Measurements from ENCODE around the gene MAD1L1.

GRCh38 chr7:1951600-1951999 is 281.1 kb downstream of the MAD1L1 start:
- TF ChIP-seq, protein P1, sequence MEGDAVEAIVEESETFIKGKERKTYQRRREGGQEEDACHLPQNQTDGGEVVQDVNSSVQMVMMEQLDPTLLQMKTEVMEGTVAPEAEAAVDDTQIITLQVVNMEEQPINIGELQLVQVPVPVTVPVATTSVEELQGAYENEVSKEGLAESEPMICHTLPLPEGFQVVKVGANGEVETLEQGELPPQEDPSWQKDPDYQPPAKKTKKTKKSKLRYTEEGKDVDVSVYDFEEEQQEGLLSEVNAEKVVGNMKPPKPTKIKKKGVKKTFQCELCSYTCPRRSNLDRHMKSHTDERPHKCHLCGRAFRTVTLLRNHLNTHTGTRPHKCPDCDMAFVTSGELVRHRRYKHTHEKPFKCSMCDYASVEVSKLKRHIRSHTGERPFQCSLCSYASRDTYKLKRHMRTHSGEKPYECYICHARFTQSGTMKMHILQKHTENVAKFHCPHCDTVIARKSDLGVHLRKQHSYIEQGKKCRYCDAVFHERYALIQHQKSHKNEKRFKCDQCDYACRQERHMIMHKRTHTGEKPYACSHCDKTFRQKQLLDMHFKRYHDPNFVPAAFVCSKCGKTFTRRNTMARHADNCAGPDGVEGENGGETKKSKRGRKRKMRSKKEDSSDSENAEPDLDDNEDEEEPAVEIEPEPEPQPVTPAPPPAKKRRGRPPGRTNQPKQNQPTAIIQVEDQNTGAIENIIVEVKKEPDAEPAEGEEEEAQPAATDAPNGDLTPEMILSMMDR (IDR thresholded peaks at IDR 0.05; ENCODE audit: low read depth, low read length, missing input control) = no peak
- TF ChIP-seq, protein P2, sequence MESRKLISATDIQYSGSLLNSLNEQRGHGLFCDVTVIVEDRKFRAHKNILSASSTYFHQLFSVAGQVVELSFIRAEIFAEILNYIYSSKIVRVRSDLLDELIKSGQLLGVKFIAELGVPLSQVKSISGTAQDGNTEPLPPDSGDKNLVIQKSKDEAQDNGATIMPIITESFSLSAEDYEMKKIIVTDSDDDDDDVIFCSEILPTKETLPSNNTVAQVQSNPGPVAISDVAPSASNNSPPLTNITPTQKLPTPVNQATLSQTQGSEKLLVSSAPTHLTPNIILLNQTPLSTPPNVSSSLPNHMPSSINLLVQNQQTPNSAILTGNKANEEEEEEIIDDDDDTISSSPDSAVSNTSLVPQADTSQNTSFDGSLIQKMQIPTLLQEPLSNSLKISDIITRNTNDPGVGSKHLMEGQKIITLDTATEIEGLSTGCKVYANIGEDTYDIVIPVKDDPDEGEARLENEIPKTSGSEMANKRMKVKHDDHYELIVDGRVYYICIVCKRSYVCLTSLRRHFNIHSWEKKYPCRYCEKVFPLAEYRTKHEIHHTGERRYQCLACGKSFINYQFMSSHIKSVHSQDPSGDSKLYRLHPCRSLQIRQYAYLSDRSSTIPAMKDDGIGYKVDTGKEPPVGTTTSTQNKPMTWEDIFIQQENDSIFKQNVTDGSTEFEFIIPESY (IDR thresholded peaks at IDR 0.05) = no peak
- TF ChIP-seq HNF4G (IDR thresholded peaks at IDR 0.05) (no peak), YY1 (IDR thresholded peaks at IDR 0.05) (no peak), TAF1 (conservative IDR thresholded peaks at IDR 0.05) (no peak), SP1 (IDR thresholded peaks at IDR 0.05) (no peak), JUND (IDR thresholded peaks at IDR 0.05) (no peak), NR2F2 (IDR thresholded peaks at IDR 0.05) (no peak), RXRA (IDR thresholded peaks at IDR 0.05) (no peak), RAD21 (IDR thresholded peaks at IDR 0.05) (no peak), FOXA1 (IDR thresholded peaks at IDR 0.05) (no peak), EGR1 (IDR thresholded peaks at IDR 0.05; ENCODE audit: low read depth in 2 of 2) (no peak)
- TF ChIP-seq, protein P3, sequence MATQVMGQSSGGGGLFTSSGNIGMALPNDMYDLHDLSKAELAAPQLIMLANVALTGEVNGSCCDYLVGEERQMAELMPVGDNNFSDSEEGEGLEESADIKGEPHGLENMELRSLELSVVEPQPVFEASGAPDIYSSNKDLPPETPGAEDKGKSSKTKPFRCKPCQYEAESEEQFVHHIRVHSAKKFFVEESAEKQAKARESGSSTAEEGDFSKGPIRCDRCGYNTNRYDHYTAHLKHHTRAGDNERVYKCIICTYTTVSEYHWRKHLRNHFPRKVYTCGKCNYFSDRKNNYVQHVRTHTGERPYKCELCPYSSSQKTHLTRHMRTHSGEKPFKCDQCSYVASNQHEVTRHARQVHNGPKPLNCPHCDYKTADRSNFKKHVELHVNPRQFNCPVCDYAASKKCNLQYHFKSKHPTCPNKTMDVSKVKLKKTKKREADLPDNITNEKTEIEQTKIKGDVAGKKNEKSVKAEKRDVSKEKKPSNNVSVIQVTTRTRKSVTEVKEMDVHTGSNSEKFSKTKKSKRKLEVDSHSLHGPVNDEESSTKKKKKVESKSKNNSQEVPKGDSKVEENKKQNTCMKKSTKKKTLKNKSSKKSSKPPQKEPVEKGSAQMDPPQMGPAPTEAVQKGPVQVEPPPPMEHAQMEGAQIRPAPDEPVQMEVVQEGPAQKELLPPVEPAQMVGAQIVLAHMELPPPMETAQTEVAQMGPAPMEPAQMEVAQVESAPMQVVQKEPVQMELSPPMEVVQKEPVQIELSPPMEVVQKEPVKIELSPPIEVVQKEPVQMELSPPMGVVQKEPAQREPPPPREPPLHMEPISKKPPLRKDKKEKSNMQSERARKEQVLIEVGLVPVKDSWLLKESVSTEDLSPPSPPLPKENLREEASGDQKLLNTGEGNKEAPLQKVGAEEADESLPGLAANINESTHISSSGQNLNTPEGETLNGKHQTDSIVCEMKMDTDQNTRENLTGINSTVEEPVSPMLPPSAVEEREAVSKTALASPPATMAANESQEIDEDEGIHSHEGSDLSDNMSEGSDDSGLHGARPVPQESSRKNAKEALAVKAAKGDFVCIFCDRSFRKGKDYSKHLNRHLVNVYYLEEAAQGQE (IDR thresholded peaks at IDR 0.05) = no peak
- TF ChIP-seq, protein P4, sequence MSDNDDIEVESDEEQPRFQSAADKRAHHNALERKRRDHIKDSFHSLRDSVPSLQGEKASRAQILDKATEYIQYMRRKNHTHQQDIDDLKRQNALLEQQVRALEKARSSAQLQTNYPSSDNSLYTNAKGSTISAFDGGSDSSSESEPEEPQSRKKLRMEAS (IDR thresholded peaks at IDR 0.05) = no peak
